Fibroblast of pulmonary artery (primary cell): ENCODE measurements around the gene ABCA4.

ENCODE experiments used
- DNase-seq: peaks from one replicate; pipeline ENCODE4 v3.0.0-alpha.2; 2010; ENCODE audit warnings: low read depth
- H3K4me3 ChIP-seq: replicated peaks from 2 replicates; pipeline ENCODE4 v1.5.1; 2011; ENCODE audit warnings: low read depth, mild to moderate bottlenecking, control low read depth, low read length, moderate library complexity
- CTCF ChIP-seq: IDR thresholded peaks from 2 replicates; pipeline ENCODE4 v1.5.1; 2011; ENCODE audit warnings: mild to moderate bottlenecking, control low read depth, low read length, inconsistent platforms; ENCODE audit errors: missing control alignments

The ABCA4 gene

GRCh38 chr1:94031154-94031553 lies 89.8 kb downstream of the ABCA4 start:
- H3K4me3 ChIP-seq: no peak overlapping the region
- no peak for TF ChIP-seq CTCF

DNA sequence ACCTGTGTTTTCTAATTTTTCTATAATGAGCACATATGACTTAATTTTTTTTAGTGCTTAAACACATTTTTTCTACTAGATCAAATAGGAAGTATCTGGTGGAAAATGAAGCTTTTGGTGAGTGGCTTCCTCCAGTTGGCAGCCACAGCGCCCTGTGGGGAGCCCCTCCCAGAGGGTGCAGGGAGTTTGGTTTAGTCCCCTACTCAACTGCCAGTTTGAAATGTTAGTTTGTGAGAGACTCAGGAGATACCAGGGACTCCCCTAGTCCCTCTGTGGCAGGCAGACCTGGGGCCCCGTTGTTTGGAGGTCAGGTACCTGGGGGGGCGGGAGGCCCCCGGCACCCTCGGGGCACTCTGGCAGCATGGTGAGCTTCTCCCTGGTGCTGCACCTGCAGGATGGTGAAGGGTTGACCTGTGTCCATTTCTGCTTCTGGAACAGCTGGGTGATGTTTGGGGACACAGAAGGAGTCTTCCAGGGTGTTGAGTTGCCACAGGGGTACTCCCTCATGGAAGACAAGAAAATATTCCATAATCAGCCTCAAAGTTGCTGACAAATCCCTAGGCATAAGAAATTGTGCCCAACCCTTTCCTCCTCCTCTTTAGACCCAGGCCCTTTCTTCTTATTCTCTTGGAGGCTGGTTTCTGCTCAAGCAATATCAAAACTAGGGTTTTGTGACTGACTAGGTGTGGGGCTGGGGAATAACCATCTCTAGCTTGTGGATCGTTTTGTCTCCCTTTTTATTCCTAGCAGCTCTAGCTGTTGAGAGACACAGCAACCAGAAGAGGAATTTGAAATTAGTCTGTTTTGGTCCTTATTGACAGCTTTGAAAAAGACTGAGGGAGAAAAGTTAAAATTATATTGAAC lies 91.6 kb downstream of the ABCA4 start:
- DNase-seq: no peak
- no peak overlapping the region for H3K4me3 ChIP-seq
- no peak for TF ChIP-seq CTCF

More at GRCh38 chr1:94031154-94031553, 89.8 kb downstream of the ABCA4 start:
- DNase-seq: no peak

DNA sequence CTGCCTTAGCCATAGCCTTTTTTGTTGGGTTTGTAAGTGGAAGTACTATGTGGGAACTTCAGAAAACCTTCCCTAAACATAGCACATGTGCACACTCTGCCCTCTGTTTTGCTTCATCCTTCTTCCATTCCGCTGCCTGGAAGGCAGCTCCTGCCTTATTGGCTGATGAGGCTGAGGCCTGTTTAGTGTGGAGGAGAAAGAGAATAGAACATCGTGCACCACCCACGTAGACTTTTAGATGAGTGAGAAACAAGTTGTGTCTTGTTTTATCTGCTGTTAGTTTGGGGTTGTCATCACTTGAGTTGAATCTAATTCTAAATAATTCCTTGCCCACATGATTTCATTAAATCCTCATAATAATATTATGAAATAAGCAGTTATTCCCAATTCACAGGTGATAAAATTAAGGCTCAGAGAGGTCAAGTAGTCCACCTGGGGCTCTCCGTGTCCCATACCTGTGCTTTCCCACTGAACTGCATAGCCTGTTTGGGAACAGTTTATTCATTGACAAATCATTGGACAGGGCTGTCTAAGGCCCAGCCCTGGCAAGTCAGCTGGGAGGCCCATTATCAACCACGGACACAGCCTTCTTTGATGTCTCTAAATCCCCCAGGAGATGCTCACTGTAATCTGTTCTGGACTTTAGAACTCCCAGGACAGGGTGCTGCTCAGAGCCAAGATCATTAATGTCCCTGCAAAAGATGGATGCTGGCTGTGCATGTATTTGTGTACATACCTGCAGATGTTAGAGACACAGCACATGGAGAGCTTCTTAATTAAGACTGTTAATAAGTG lies 93.0 kb downstream of the ABCA4 start:
- DNase-seq: no peak
- no peak overlapping the region for H3K4me3 ChIP-seq
- no peak for TF ChIP-seq CTCF

DNA sequence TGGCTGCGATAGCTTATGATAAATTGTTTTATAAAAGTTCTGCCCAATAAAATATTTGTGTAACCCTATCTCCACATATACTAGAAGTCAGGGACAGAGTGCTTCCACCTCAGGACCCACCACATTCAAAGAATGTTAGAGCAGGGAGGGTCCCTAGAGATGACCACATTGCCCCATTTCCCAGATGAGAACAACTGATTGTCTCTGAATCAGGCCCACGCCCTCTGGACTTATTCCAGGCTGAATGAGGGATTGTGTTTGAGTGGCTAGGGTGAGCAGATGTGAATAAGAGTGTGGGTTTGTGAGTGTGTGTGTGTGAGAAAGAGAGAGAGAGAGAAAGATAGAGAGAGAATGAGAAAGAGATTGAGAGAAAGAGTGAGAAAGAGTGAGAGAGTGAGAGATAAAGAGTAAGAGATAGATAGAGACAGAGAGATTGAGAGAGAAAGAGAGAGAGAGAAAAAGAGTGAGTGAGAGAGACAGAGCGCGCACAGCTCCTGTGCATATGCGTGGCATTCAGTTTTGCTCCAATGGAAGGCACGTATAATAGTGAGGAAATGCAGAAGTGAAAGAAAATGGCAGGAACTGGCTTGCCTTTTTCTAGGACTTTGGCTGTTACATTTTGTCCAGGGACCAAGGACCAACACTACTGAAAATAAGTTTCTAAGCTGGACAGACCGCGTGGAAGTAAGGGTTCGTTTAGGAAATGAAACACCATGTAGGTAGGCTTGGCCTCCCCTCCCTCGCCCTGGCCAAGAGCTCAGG lies 94.1 kb downstream of the ABCA4 start:
- H3K4me3 ChIP-seq: no peak overlapping the region
- no peak for TF ChIP-seq CTCF
- DNase-seq: no peak

DNA sequence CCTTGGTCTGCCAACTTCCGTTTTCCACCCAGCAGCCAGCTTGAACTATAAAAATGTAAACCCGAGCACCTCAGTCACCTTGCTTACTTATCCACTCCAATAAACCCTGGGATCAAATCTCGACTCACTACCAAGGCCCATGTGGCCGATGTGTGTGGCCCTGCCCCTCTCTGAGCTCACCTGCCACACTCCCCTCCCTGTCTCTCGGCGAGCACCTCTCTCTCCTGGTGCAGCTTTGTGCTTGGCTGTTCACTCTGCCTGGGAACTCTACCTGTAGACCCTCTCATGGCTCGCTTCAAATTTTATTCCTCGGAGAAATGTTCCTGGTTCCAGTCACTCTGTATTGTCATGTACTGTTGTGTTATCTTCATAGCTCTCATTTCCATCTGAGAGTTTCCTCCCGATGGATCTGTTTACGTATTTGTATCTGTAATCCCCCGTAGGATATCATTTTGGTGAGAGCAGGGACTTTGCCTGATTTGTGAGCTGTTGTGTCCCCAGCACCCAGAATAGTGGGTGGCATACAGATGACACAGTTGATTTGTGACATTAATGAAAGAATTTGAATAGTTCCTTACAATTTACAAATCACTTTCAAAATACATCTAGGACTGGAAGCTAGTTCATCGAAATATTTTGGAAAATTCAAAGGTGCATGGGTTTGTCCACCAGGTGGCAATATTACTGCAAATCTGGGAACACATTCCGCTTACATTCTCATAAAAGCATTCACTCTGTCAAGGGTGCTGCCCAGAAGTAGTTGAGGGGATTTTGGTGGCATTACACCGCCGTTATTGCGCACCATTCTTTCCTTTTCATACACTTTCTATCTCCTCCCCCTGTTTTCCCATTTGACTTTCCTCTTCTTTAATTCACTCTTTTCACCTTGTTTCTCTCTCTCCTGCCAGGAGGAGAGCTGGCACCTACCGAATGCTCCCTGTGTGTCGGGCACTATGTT lies 95.3 kb downstream of the ABCA4 start:
- peak; percentile 79 for TF ChIP-seq CTCF
- no peak overlapping the region for H3K4me3 ChIP-seq
- DNase-seq: peak; percentile 89
